ENCODE data around the gene CAPN12. TPM values are rescaled to one million over a fixed set of nuclear protein-coding genes. Genes with fewer than 3 reads are reported as not detected.

The CAPN12 gene
- total and polyA plus RNA-seq, 4 experiments from 2014 or later = 3.9 to 19.5 (median 13.3) TPM

- intact Hi-C loops (cut with micrococcal nuclease) = no loop called here
- ChIA-PET POLR2A (ENCODE audit: partially characterized antibody) (interaction anchor here (0.6 kb wide), 1 partner anchor 104 kb away, joined by 3 read pairs; no protein-coding TSS in a partner anchor), CTCF (ENCODE audit: partially characterized antibody) (interaction anchor here (0.6 kb wide), 1 partner anchor 204 kb away, joined by 3 read pairs; no protein-coding TSS in a partner anchor)
- Histone ChIP-seq H3K9me3 (ENCODE audit: control insufficient read depth in 1 of 2, low read length in 2 of 2) (no peaks in the 10 kb centered on the region), H3K27ac (ENCODE audit: low read depth, low read length) (no peak overlapping the region), H3K27me3 (ENCODE audit: insufficient read depth, low read length) (no peaks in the 10 kb centered on the region), H3K4me3 (ENCODE audit: low read length in 2 of 2) (no peak overlapping the region), H3K4me1 (ENCODE audit: insufficient read depth, low read length) (peaks cover 27% of the 10 kb centered on the region), H3K36me3 (ENCODE audit: insufficient read depth, low read length) (no peaks in the 10 kb centered on the region)
- Mint-ChIP-seq H3K27me3 (peaks cover 0 to 2% of the 10 kb centered on the region in 2 donors), H3K36me3 (no peaks in the 10 kb centered on the region), H3K9me3 (no peaks in the 10 kb centered on the region), H3K4me3 (no peak overlapping the region), H3K4me1 (peaks cover 12 to 24% (median 19%) of the 10 kb centered on the region in 4 donors), H3K27ac (no peak overlapping the region)
- no peak for DNase-seq
Measured at GRCh38 chr19:38742296-38742695, 2.0 kb downstream of the CAPN12 start.

GRCh38 chr19:38741670-38742069 is 2.6 kb downstream of the CAPN12 start:
- Histone ChIP-seq H3K27ac (ENCODE audit: low read depth, low read length) (no peak overlapping the region), H3K4me3 (ENCODE audit: low read length in 2 of 2) (no peak overlapping the region), H3K9me3 (ENCODE audit: control insufficient read depth in 1 of 2, low read length in 2 of 2) (no peaks in the 10 kb centered on the region), H3K4me1 (ENCODE audit: insufficient read depth, low read length) (peaks cover 30% of the 10 kb centered on the region), H3K27me3 (ENCODE audit: insufficient read depth, low read length) (no peaks in the 10 kb centered on the region), H3K36me3 (ENCODE audit: insufficient read depth, low read length) (no peaks in the 10 kb centered on the region)
- intact Hi-C loops (cut with micrococcal nuclease) = no loop called here
- Mint-ChIP-seq H3K4me1 (peaks cover 12 to 25% (median 20%) of the 10 kb centered on the region in 4 donors), H3K36me3 (no peaks in the 10 kb centered on the region), H3K27ac (peak overlapping the region in 2 of 7 donors; percentile 30 to 46), H3K9me3 (no peaks in the 10 kb centered on the region), H3K4me3 (no peak overlapping the region), H3K27me3 (peaks cover 0 to 2% of the 10 kb centered on the region in 2 donors)
- no peak for DNase-seq
- ChIA-PET CTCF (ENCODE audit: partially characterized antibody) (no interaction called here), POLR2A (ENCODE audit: partially characterized antibody) (interaction anchor here (1.0 kb wide), 1 partner anchor 101 kb away, joined by 3 read pairs; no protein-coding TSS in a partner anchor)

GRCh38 chr19:38740932-38741331 is 3.3 kb downstream of the CAPN12 start:
- Mint-ChIP-seq H3K27me3 (peaks cover 0 to 2% of the 10 kb centered on the region in 2 donors), H3K4me1 (peaks cover 12 to 29% (median 21%) of the 10 kb centered on the region in 4 donors), H3K9me3 (no peaks in the 10 kb centered on the region), H3K27ac (peak overlapping the region in 3 of 7 donors; percentile 29 to 60 (median 56)), H3K36me3 (no peaks in the 10 kb centered on the region), H3K4me3 (peak overlapping the region in 2 of 8 donors; percentile 26 to 36)
- Histone ChIP-seq H3K36me3 (ENCODE audit: insufficient read depth, low read length) (no peaks in the 10 kb centered on the region), H3K27ac (ENCODE audit: low read depth, low read length) (no peak overlapping the region), H3K4me1 (ENCODE audit: insufficient read depth, low read length) (peaks cover 35% of the 10 kb centered on the region), H3K27me3 (ENCODE audit: insufficient read depth, low read length) (no peaks in the 10 kb centered on the region), H3K9me3 (ENCODE audit: control insufficient read depth in 1 of 2, low read length in 2 of 2) (no peaks in the 10 kb centered on the region), H3K4me3 (ENCODE audit: low read length in 2 of 2) (no peak overlapping the region)
- POLR2A ChIA-PET (ENCODE audit: partially characterized antibody) = interaction anchor here (1.0 kb wide), 2 partner anchors 29 to 102 kb away, joined by 3 read pairs; no protein-coding TSS in a partner anchor
- CTCF ChIA-PET (ENCODE audit: partially characterized antibody) = no interaction called here
- intact Hi-C loops (cut with micrococcal nuclease) = no loop called here
- no peak for DNase-seq

DNA sequence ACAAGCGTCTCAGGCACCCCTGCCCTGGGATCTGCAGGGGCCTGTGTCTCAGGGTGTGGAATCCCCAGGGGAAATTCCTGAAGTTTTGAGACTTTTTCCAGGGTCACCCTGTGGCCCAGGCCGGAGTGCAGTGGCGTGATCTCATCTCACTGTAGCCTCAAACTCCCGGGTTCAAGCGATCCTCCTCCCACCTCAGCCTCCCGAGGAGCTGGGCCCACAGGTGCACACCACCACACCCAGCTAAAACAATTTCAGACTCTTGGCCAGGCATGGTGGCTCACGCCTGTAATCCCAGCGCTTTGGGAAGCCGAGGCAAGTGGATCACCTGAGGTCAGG is 4.0 kb downstream of the CAPN12 start:
- Mint-ChIP-seq H3K27ac (peak overlapping the region in 1 of 7 donors; percentile 62), H3K4me3 (no peak overlapping the region)
- POLR2A ChIA-PET (ENCODE audit: partially characterized antibody) = interaction anchor here (1.0 kb wide), 1 partner anchor 30 kb away, joined by 3 read pairs; no protein-coding TSS in a partner anchor

DNA sequence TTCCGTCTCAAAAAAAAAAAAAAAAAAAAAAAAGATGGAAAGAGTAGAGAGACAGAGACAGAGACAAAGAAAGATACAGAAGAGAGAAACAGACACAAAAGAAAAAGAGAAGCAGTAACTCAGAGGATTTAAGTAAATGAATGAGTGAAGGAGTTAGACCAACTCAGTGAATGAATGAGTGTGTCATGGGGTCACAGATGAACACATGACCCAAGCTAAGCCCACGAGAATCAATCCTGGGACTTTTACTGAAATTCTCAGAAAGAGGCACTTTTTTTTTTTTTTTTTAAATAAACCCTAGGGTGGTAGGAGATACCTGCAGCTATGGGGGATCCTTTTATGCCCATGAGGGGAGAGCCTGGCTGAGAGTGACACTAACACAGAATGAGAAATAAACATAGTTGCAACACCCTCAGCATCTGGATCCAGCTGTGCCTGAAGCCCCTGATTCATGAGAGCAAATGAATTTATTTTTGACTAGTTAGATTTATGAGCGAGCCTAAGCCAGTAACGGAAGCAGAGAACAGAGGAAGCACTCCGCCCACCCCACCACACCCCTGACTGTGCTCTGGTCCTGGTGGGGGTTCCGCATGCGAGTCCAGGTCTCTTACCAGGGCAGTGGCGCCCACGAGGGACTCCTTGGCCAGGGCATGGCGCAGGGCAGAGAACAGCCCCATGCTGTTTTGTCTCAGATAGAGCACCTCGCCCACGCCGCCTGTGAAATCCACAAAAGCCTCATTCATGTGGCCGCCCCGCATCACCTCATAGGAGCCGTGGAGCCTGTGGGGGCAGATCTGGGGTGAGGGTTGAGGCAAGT is 4.6 kb downstream of the CAPN12 start:
- Mint-ChIP-seq H3K27me3 (peaks cover 0 to 2% of the 10 kb centered on the region in 2 donors), H3K4me1 (peaks cover 16 to 37% (median 26%) of the 10 kb centered on the region in 4 donors), H3K36me3 (no peaks in the 10 kb centered on the region), H3K4me3 (peak overlapping the region in 6 of 8 donors; percentile 13 to 73 (median 46)), H3K9me3 (no peaks in the 10 kb centered on the region), H3K27ac (peak overlapping the region in 4 of 7 donors; percentile 29 to 66 (median 58))
- intact Hi-C loops (cut with micrococcal nuclease) = no loop called here
- Histone ChIP-seq H3K27ac (ENCODE audit: low read depth, low read length) (no peak overlapping the region), H3K27me3 (ENCODE audit: insufficient read depth, low read length) (no peaks in the 10 kb centered on the region), H3K4me3 (ENCODE audit: low read length in 2 of 2) (no peak overlapping the region), H3K9me3 (ENCODE audit: control insufficient read depth in 1 of 2, low read length in 2 of 2) (no peaks in the 10 kb centered on the region), H3K4me1 (ENCODE audit: insufficient read depth, low read length) (peaks cover 44% of the 10 kb centered on the region), H3K36me3 (ENCODE audit: insufficient read depth, low read length) (no peaks in the 10 kb centered on the region)
- DNase-seq = no peak
- CTCF ChIA-PET (ENCODE audit: partially characterized antibody) = interaction anchor here (1.0 to 1.5 kb wide), 3 partner anchors 30 to 191 kb away, joined by 3 to 5 read pairs (median 4); partner anchors contain the start of genes MRPS12 and SARS2
- POLR2A ChIA-PET (ENCODE audit: partially characterized antibody) = interaction anchor here (0.7 to 0.9 kb wide), 2 partner anchors 60 to 130 kb away, joined by 3 to 5 read pairs; no protein-coding TSS in a partner anchor

More for the DNA sequence above, 4.0 kb downstream of the CAPN12 start:
- Histone ChIP-seq H3K27me3 (ENCODE audit: insufficient read depth, low read length) (no peaks in the 10 kb centered on the region), H3K27ac (ENCODE audit: low read depth, low read length) (no peak overlapping the region), H3K4me3 (ENCODE audit: low read length in 2 of 2) (no peak overlapping the region), H3K36me3 (ENCODE audit: insufficient read depth, low read length) (no peaks in the 10 kb centered on the region), H3K9me3 (ENCODE audit: control insufficient read depth in 1 of 2, low read length in 2 of 2) (no peaks in the 10 kb centered on the region), H3K4me1 (ENCODE audit: insufficient read depth, low read length) (peaks cover 38% of the 10 kb centered on the region)
- Mint-ChIP-seq H3K4me1 (peaks cover 13 to 32% (median 21%) of the 10 kb centered on the region in 4 donors), H3K36me3 (no peaks in the 10 kb centered on the region), H3K9me3 (no peaks in the 10 kb centered on the region), H3K27me3 (peaks cover 0 to 2% of the 10 kb centered on the region in 2 donors)
- no peak for DNase-seq
- CTCF ChIA-PET (ENCODE audit: partially characterized antibody) = interaction anchor here (1.0 kb wide), 1 partner anchor 55 kb away, joined by 3 read pairs; no protein-coding TSS in a partner anchor
- intact Hi-C loops (cut with micrococcal nuclease) = no loop called here

DNA sequence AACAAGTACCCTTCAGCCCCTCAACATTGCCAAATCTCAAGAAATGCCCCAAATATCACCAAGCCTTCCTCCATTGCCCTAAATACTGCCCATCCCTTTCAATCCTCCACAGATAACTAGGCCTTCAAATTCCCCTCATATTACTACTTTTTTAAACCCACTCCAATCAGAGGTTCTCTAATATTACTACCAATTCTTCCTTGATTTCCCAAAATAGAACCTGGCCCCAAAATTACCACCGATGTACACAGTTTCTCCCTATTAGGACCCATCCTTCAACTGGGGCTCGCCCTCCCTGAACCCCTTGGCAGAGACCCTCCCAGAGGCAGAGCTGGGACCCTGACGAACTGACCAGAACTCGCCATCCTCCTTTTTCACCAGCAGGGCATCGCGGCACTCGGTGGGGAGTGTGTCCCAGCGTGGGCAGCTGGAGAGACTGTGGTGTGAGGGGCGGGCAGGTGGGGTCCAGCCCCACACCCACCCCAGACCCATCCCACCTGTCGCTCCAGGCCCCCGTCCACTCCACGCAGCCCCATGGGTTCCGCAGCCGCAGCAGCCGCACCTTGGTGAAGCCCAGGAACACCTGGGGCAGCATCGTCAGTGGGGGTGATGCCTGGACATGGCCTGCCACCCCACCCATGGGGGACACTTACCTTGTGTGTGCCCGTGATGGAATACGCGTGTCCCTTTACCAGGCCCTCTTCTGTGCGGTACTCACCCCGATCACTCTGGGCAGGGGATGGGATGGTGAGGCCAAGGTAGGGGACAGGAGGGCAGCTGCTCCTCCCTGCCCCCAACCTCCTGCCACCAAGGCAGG is 6.1 kb downstream of the CAPN12 start:
- Histone ChIP-seq H3K36me3 (ENCODE audit: insufficient read depth, low read length) (no peaks in the 10 kb centered on the region), H3K4me1 (ENCODE audit: insufficient read depth, low read length) (peaks cover 57% of the 10 kb centered on the region), H3K27me3 (ENCODE audit: insufficient read depth, low read length) (no peaks in the 10 kb centered on the region), H3K9me3 (ENCODE audit: control insufficient read depth in 1 of 2, low read length in 2 of 2) (no peaks in the 10 kb centered on the region), H3K4me3 (ENCODE audit: low read length in 2 of 2) (no peak overlapping the region), H3K27ac (ENCODE audit: low read depth, low read length) (no peak overlapping the region)
- Mint-ChIP-seq H3K27me3 (peaks cover 0 to 2% of the 10 kb centered on the region in 2 donors), H3K36me3 (no peaks in the 10 kb centered on the region), H3K4me1 (peaks cover 24 to 53% (median 37%) of the 10 kb centered on the region in 4 donors), H3K9me3 (no peaks in the 10 kb centered on the region), H3K27ac (peak overlapping the region; percentile 9 to 95 (median 75)), H3K4me3 (peak overlapping the region; percentile 44 to 73 (median 64))
- intact Hi-C loops (cut with micrococcal nuclease) = no loop called here
- ChIA-PET POLR2A (ENCODE audit: partially characterized antibody) (interaction anchor here (0.9 kb wide), 1 partner anchor 132 kb away, joined by 5 read pairs; no protein-coding TSS in a partner anchor), CTCF (ENCODE audit: partially characterized antibody) (interaction anchor here (0.6 to 1.5 kb wide), 2 partner anchors 31 to 65 kb away, joined by 4 to 5 read pairs; no protein-coding TSS in a partner anchor)
- no peak for DNase-seq
